Ovary (tissue), 9 donors: ENCODE data around the gene DNHD1. TPM values are rescaled to one million over a fixed set of nuclear protein-coding genes. Genes with fewer than 3 reads are reported as not detected.
A peak's percentile ranks its signal among the peaks of the same experiment; 100 is the strongest.

Experiments
- DNase-seq, 5 donors: peaks; one replicate each; pipeline ENCODE4 v3.0.0-alpha.2; 2019 to 2020
- H3K27ac ChIP-seq, 2 donors: fragments of 200-600 bp; one replicate each; pipeline versions ENCODE4 v1.5.1 to v1.8.0; 2019 to 2022
- H3K27me3 ChIP-seq: fragments of 200-600 bp; one replicate; pipeline ENCODE4 v1.8.0; 2022
- H3K36me3 ChIP-seq: fragments of 200-600 bp; sonication (generic); one replicate; pipeline ENCODE4 v1.5.1; 2019
- H3K4me1 ChIP-seq: one replicate; pipeline ENCODE4 v1.8.1; 2013; ENCODE audit warnings: mild to moderate bottlenecking, moderate library complexity; ENCODE audit not compliant: insufficient read depth
- H3K4me3 ChIP-seq: fragments of 200-600 bp; sonication (generic); one replicate; pipeline ENCODE4 v1.5.1; 2017
- H3K9me3 ChIP-seq, 2 donors: fragments of 200-600 bp in 1 of 2; sonication (generic) in 1 of 2; one replicate each; pipeline versions ENCODE4 v1.5.1 to v1.8.1; 2013 to 2019; ENCODE audit warnings: mild to moderate bottlenecking in 1 of 2, moderate library complexity in 1 of 2
- CTCF ChIP-seq, 3 donors: fragments of 450-650 bp in 2 of 3; fragments of 200-600 bp in 1 of 3; IDR thresholded peaks; one replicate each; pipeline versions ENCODE4 v1.5.1 to v1.8.0; 2016 to 2022; ENCODE audit warnings: antibody characterized with exemption in 3 of 3, mild to moderate bottlenecking in 1 of 3
- EP300 ChIP-seq: sonication (generic); formaldehyde crosslinking; IDR thresholded peaks from one replicate; pipeline ENCODE4 v1.6.1; 2017; ENCODE audit warnings: antibody characterized with exemption
- POLR2A ChIP-seq: fragments of 450-650 bp; IDR thresholded peaks from one replicate; pipeline ENCODE4 v1.6.1; 2017; ENCODE audit warnings: antibody characterized with exemption, mild to moderate bottlenecking, moderate library complexity
- WGBS, 3 donors: extraction: QIAGEN DNeasy Blood & Tissue Kit in 1 of 3; methylation state at CpG; one replicate each; pipeline versions ENCODE4 v1.1.5 to v1.1.7; 2013 to 2017; 5-methylcytosine and 5-hydroxymethylcytosine counted together
- intact Hi-C, 4 donors: fragments of 100-400 bp; cut with DNase I; formaldehyde crosslinking; loops; one replicate each; pipeline versions ENCODE4 v1.11.0 to v1.15.1; 2022 to 2023
- polyA plus RNA-seq, 2 donors: library from polyadenylated mRNA; stranded (reverse); fragments of 200-250 nt in 1 of 2; fragments of 350-450 nt in 1 of 2; fragmentation: Illumina TruSeq in 1 of 2; extraction: RNeasy Lipid Tissue Mini Kit (QIAGEN cat#74804) in 1 of 2; gene quantifications; one replicate each; pipeline ENCODE4 v1.2.3, GENCODE V29; 2013 to 2014
- total RNA-seq, 7 donors: library from RNA; depleted of rRNA in 2 of 7; stranded (reverse); fragments of >200 nt in 2 of 7; fragmentation: NEBNext Ultra II Directional in 3 of 7; extraction: Animal tissue kit (Norgen Biotek cat#: 25700) in 3 of 7; gene quantifications; one replicate each; pipeline versions ENCODE4 v1.1.0 to v1.2.4, GENCODE V29; 2016 to 2023
- donor health status: DM: no; HTN: no; CAD: no; lungs with moderate emphysema.
- donor health status: DM: no; HTN: no; CAD: no.
- donor health status: Bipolar disorder and iron deficiency.
- donor health status: DM: yes; HTN: yes; CAD: no.
- donor health status: DM: no; HTN: no; CAD: no.
- donor health status: DM: yes; HTN: yes; CAD: no.

Gene DNHD1
- total and polyA plus RNA-seq, 9 donors: 4.0 to 27.6 (median 9.2) TPM

- intact Hi-C loops: loop anchor here in 1 of 4 donors (10.0 kb wide), 1 partner anchor 128 kb away; no protein-coding TSS in a partner anchor
These were observed 5.3 kb downstream of the DNHD1 start for GRCh38 chr11:6502382-6502781.

GRCh38 chr11:6504166-6504565 is 7.1 kb downstream of the DNHD1 start:
- Histone ChIP-seq H3K4me3 (no peak overlapping the region), H3K27ac (no peak overlapping the region), H3K36me3 (no peaks in the 10 kb centered on the region), H3K27me3 (no peaks in the 10 kb centered on the region), H3K9me3 (no peaks in the 10 kb centered on the region), H3K4me1 (no peaks in the 10 kb centered on the region)
- 75 to 82% (median 79%) methylated on average over 3 of the region's 3 CpGs for WGBS, 3 donors
- DNase-seq: no peak
- intact Hi-C loops: loop anchor here in 1 of 4 donors (10.0 kb wide), 1 partner anchor 129 kb away; no protein-coding TSS in a partner anchor
- TF ChIP-seq CTCF (IDR thresholded peaks at IDR 0.05) (no peak), EP300 (no peak), POLR2A (no peak)

More at GRCh38 chr11:6502382-6502781, 5.3 kb downstream of the DNHD1 start:
- WGBS, 3 donors: 88 to 95% (median 94%) methylated on average over 3 of the region's 3 CpGs
- H3K36me3 ChIP-seq: no peaks in the 10 kb centered on the region
- no peak overlapping the region for H3K4me3 ChIP-seq
- DNase-seq: no peak
- H3K27me3 ChIP-seq: no peaks in the 10 kb centered on the region
- H3K9me3 ChIP-seq: no peaks in the 10 kb centered on the region
- peaks cover under 1% of the 10 kb centered on the region for H3K4me1 ChIP-seq
- TF ChIP-seq POLR2A (no peak), EP300 (no peak), CTCF (IDR thresholded peaks at IDR 0.05) (no peak)
- no peak overlapping the region for H3K27ac ChIP-seq

GRCh38 chr11:6505577-6506240 is 8.6 kb downstream of the DNHD1 start:
- Histone ChIP-seq H3K9me3 (no peaks in the 10 kb centered on the region), H3K27ac (no peak overlapping the region), H3K4me3 (no peak overlapping the region), H3K36me3 (no peaks in the 10 kb centered on the region), H3K4me1 (no peaks in the 10 kb centered on the region), H3K27me3 (no peaks in the 10 kb centered on the region)
- no peak for DNase-seq
- no peak for TF ChIP-seq POLR2A
- peak in 2 of 3 donors; percentile 23 to 47 for TF ChIP-seq CTCF (IDR thresholded peaks at IDR 0.05)
- no peak for TF ChIP-seq EP300
- WGBS, 3 donors: 55 to 63% (median 58%) methylated on average over 2 of the region's 2 CpGs
- intact Hi-C loops: loop anchor here in 2 of 4 donors (5.0 to 10.0 kb wide), 2 partner anchors 128 to 131 kb away; no protein-coding TSS in a partner anchor

- no peak for TF ChIP-seq EP300
- no peak for TF ChIP-seq CTCF (IDR thresholded peaks at IDR 0.05)
- TF ChIP-seq POLR2A: no peak
- Histone ChIP-seq H3K27me3 (no peaks in the 10 kb centered on the region), H3K36me3 (no peaks in the 10 kb centered on the region), H3K4me3 (no peak overlapping the region), H3K4me1 (no peaks in the 10 kb centered on the region), H3K27ac (no peak overlapping the region), H3K9me3 (no peaks in the 10 kb centered on the region)
- intact Hi-C loops: no loop called here
- DNase-seq: no peak
These were observed 19.8 kb downstream of the DNHD1 start for GRCh38 chr11:6516865-6517264.
